Caco-2 (cell line): ENCODE measurements around the gene BAIAP2L2. TPM values are rescaled to one million over a fixed set of nuclear protein-coding genes. Genes with fewer than 3 reads are reported as not detected.

ENCODE experiments used
- BruUV-seq: library from RNA; stranded (reverse); fragments of 400-500 nt; replicated peaks from 2 replicates; lab custom pipeline; 2021; lab: Mats Ljungman, UMichigan
- CTCF ChIA-PET: fragments of 300-600 bp; sonication (Branson Sonifier 250); formaldehyde crosslinking; loops from one replicate; lab custom pipeline; 2022; ENCODE audit warnings: antibody characterized with exemption; lab: Charles Lee
- POLR2A ChIA-PET: fragments of 300-600 bp; sonication (Branson Sonifier 250); formaldehyde crosslinking; loops from one replicate; lab custom pipeline; 2022; ENCODE audit warnings: antibody characterized with exemption; lab: Charles Lee
- DNase-seq, 2 experiments: peaks; one replicate each; pipeline versions ENCODE4 v3.0.0 to v3.0.0-alpha.2; 2020 to 2022
- H3K27me3 ChIP-seq: replicated peaks from 2 replicates; pipeline ENCODE4 v1.6.0; 2011; ENCODE audit warnings: low read length; ENCODE audit not compliant: control insufficient read depth, insufficient read depth
- H3K36me3 ChIP-seq: 2 replicates; pipeline ENCODE4 v1.5.1; 2011; ENCODE audit warnings: low read length; ENCODE audit not compliant: control insufficient read depth, insufficient read depth
- H3K4me1 ChIP-seq: fragments of 250-450 bp; sonication (Bioruptor Pico); 2 replicates; pipeline ENCODE4 v1.5.1; 2020; ENCODE audit warnings: mild to moderate bottlenecking
- H3K4me3 ChIP-seq: 2 replicates; pipeline ENCODE4 v1.5.1; 2011; ENCODE audit warnings: low read depth, mild to moderate bottlenecking, control low read depth, low read length
- H3K9me3 ChIP-seq: fragments of 250-450 bp; sonication (Bioruptor Pico); 2 replicates; pipeline ENCODE4 v1.5.1; 2020; ENCODE audit warnings: mild to moderate bottlenecking, moderate library complexity
- H3K27ac Mint-ChIP-seq: one replicate; pipeline ENCODE4 v1.8.0; 2022; ENCODE audit warnings: mixed read lengths; ENCODE audit not compliant: unreplicated experiment
- H3K27me3 Mint-ChIP-seq: one replicate; pipeline ENCODE4 v1.8.0; 2022; ENCODE audit warnings: mixed read lengths; ENCODE audit not compliant: insufficient read depth, unreplicated experiment
- H3K36me3 Mint-ChIP-seq: one replicate; pipeline ENCODE4 v1.8.0; 2022; ENCODE audit warnings: mild to moderate bottlenecking, mixed read lengths; ENCODE audit not compliant: insufficient read depth, unreplicated experiment
- H3K4me1 Mint-ChIP-seq: one replicate; pipeline ENCODE4 v1.8.0; 2022; ENCODE audit warnings: low read depth, mixed read lengths; ENCODE audit not compliant: unreplicated experiment
- H3K4me3 Mint-ChIP-seq: one replicate; pipeline ENCODE4 v1.8.0; 2022; ENCODE audit warnings: mild to moderate bottlenecking, moderate library complexity, mixed read lengths; ENCODE audit not compliant: unreplicated experiment
- H3K9me3 Mint-ChIP-seq: one replicate; pipeline ENCODE4 v1.8.0; 2022; ENCODE audit warnings: mixed read lengths; ENCODE audit not compliant: unreplicated experiment
- intact Hi-C: fragments of 100-400 bp; cut with micrococcal nuclease; formaldehyde crosslinking; loops from one replicate; pipeline ENCODE4 v1.10.0; 2022; ENCODE audit not compliant: unreplicated experiment
- total RNA-seq: library from RNA; stranded (reverse); gene quantifications from 2 replicates; pipeline ENCODE4 v1.2.3, GENCODE V29; 2022
- TF ChIP-seq, protein P1 (sequence below), 2 experiments: fragments of 200-600 bp in 1 of 2; IDR thresholded peaks; 1 replicate in 1 of 2; 2 replicates in 1 of 2; pipeline versions ENCODE4 v1.5.1 to v1.8.0; 2011 to 2022; ENCODE audit warnings: antibody characterized with exemption in 1 of 2, control low read depth in 1 of 2, inconsistent platforms in 1 of 2, low read depth in 1 of 2, low read length in 1 of 2, mild to moderate bottlenecking in 1 of 2, moderate library complexity in 1 of 2; ENCODE audit not compliant: insufficient read depth in 1 of 2, severe bottlenecking in 1 of 2, unreplicated experiment in 1 of 2

Gene BAIAP2L2
- total RNA-seq, 1 experiment from 2014 or later: 4.4 TPM

DNA sequence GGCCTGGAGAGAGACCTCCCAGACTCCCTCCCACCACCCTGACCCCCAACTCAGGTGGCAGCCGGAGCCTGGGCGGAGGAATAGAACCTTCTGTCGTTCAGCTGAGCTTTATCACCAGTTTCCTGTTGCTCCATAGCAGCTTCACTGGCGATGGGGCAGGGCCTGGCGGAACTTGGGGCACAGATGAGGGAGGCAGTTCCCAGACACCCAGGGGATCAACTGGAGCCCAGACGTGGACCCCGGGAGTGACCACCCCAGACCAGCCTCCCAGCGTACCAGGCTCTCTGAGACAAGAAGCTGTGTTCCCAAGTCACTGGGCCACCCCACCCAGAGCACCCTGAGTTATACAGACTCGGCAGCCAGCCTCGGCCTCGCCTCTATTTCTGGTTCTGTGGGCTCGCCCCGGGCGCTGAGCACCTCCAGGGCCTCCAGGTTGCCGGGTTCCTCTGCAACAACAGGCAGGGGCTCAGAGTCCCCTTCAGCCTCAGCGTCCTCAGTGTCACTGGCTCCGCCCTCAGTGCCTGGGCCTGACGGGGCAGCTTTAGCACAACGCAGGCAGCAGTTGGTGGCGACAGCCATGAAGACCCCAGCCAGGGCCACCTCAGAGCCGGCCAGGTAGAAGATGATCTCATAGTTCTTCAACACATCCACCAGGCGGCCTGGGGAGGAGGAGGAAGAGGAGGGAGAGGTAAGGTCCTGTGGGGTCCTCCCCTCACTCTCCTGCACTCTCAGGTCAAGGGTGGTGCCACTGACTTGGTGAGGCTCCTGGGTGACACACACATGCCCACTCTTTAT is 32.2 kb downstream of the BAIAP2L2 start:
- Mint-ChIP-seq H3K27ac (no peak overlapping the region), H3K27me3 (no peaks in the 10 kb centered on the region), H3K4me1 (no peaks in the 10 kb centered on the region), H3K4me3 (no peak overlapping the region), H3K9me3 (no peaks in the 10 kb centered on the region), H3K36me3 (no peaks in the 10 kb centered on the region)
- no TSS peak for BruUV-seq
- no peak overlapping the region for H3K4me3 ChIP-seq
- ChIA-PET CTCF (no interaction called here), POLR2A (no interaction called here)
- intact Hi-C loops: no loop called here
- no peaks in the 10 kb centered on the region for H3K4me1 ChIP-seq
- TF ChIP-seq, protein P1, sequence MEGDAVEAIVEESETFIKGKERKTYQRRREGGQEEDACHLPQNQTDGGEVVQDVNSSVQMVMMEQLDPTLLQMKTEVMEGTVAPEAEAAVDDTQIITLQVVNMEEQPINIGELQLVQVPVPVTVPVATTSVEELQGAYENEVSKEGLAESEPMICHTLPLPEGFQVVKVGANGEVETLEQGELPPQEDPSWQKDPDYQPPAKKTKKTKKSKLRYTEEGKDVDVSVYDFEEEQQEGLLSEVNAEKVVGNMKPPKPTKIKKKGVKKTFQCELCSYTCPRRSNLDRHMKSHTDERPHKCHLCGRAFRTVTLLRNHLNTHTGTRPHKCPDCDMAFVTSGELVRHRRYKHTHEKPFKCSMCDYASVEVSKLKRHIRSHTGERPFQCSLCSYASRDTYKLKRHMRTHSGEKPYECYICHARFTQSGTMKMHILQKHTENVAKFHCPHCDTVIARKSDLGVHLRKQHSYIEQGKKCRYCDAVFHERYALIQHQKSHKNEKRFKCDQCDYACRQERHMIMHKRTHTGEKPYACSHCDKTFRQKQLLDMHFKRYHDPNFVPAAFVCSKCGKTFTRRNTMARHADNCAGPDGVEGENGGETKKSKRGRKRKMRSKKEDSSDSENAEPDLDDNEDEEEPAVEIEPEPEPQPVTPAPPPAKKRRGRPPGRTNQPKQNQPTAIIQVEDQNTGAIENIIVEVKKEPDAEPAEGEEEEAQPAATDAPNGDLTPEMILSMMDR (IDR thresholded peaks at IDR 0.05; ENCODE audit: insufficient read depth in 1 of 2, low read depth in 1 of 2, low read length in 1 of 2, severe bottlenecking in 1 of 2, unreplicated experiment in 1 of 2): no peak
- DNase-seq: no peak
- H3K36me3 ChIP-seq: 0 out of 2 replicates have a peak, but pooled peaks cover 1% of the 10 kb centered on the region
- no peaks in the 10 kb centered on the region for H3K27me3 ChIP-seq
- H3K9me3 ChIP-seq: no peaks in the 10 kb centered on the region

DNA sequence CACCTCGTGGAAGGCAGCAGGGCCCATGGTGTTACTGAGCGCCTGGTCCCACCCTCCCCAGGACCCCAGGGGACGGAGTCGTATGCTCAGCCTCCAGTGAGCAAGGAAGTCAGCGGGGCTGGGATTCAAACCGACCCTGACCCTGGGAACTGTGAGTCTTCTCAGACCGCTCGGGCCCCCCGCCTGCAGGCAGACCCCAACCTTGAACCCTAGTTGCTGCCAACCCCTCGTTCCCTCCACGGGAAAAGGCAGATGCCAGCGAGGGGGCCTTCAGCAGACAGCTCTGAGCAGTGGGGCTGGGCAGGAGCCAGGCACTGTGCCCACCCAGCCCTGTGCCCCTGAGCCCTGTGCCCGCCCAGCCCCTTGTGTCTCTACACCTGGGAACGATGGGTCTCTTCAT is 32.9 kb downstream of the BAIAP2L2 start:
- H3K4me3 ChIP-seq: no peak overlapping the region
- no peaks in the 10 kb centered on the region for H3K36me3 Mint-ChIP-seq
- no peaks in the 10 kb centered on the region for H3K27me3 ChIP-seq
- TF ChIP-seq, protein P1 (IDR thresholded peaks at IDR 0.05; ENCODE audit: insufficient read depth in 1 of 2, low read depth in 1 of 2, low read length in 1 of 2, severe bottlenecking in 1 of 2, unreplicated experiment in 1 of 2): no peak
- H3K36me3 ChIP-seq: peaks cover 3% of the 10 kb centered on the region
- intact Hi-C loops: no loop called here
- H3K9me3 Mint-ChIP-seq: no peaks in the 10 kb centered on the region
- POLR2A ChIA-PET: no interaction called here
- DNase-seq: no peak
- H3K9me3 ChIP-seq: no peaks in the 10 kb centered on the region
- no TSS peak for BruUV-seq
- CTCF ChIA-PET: no interaction called here
- no peak overlapping the region for H3K4me3 Mint-ChIP-seq
- H3K4me1 ChIP-seq: no peaks in the 10 kb centered on the region
- no peaks in the 10 kb centered on the region for H3K4me1 Mint-ChIP-seq
- H3K27ac Mint-ChIP-seq: no peak overlapping the region
- no peaks in the 10 kb centered on the region for H3K27me3 Mint-ChIP-seq

DNA sequence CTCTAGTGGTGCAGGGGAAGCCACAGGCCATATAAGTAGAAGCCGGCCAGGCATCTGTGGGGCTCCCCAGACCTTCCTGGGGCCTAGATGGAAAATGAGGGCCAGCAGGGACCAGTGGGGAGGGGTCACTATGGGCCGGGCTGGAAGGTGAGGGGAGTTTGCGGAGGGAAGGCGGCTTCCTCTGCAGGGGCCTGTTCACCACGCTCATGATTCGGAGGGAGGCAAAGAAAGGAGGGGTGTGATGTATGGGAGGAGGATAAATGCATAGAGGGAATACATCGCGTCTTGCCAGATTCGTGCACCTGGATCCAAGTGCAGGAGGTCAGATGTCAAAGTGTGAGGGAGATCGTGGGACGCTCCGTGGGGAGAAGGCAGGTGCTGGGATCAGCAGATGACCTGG is 33.4 kb downstream of the BAIAP2L2 start:
- H3K27me3 ChIP-seq: no peaks in the 10 kb centered on the region
- TF ChIP-seq, protein P1 (IDR thresholded peaks at IDR 0.05; ENCODE audit: insufficient read depth in 1 of 2, low read depth in 1 of 2, low read length in 1 of 2, severe bottlenecking in 1 of 2, unreplicated experiment in 1 of 2): no peak
- H3K9me3 ChIP-seq: no peaks in the 10 kb centered on the region
- ChIA-PET POLR2A (no interaction called here), CTCF (no interaction called here)
- no TSS peak for BruUV-seq
- no peaks in the 10 kb centered on the region for H3K9me3 Mint-ChIP-seq
- intact Hi-C loops: no loop called here
- no peaks in the 10 kb centered on the region for H3K27me3 Mint-ChIP-seq
- no peak overlapping the region for H3K4me3 Mint-ChIP-seq
- no peak overlapping the region for H3K4me3 ChIP-seq
- no peaks in the 10 kb centered on the region for H3K4me1 ChIP-seq
- H3K4me1 Mint-ChIP-seq: no peaks in the 10 kb centered on the region
- no peaks in the 10 kb centered on the region for H3K36me3 Mint-ChIP-seq
- peaks cover 4% of the 10 kb centered on the region for H3K36me3 ChIP-seq
- no peak overlapping the region for H3K27ac Mint-ChIP-seq
- DNase-seq: no peak
